IMR-90 (cell line): ENCODE data around the gene SLC25A6. TPM values are rescaled to one million over a fixed set of nuclear protein-coding genes. Genes with fewer than 3 reads are reported as not detected.

Experiments
- ATAC-seq: fragments of 200-7000 bp; cut with Tn5 transposase; 2 replicates; pipeline ENCODE4 v1.9.1; 2020; ENCODE audit warnings: low read depth, mild to moderate bottlenecking, moderate library complexity
- BruUV-seq: library from RNA; stranded (reverse); fragments of 400-500 nt; replicated peaks from 2 replicates; lab custom pipeline; 2021; lab: Mats Ljungman, UMichigan
- CTCF ChIA-PET: fragments of 300-600 bp; formaldehyde crosslinking; extraction: SDS; loops from one replicate; lab custom pipeline; 2021; ENCODE audit warnings: antibody characterized with exemption; lab: Yijun Ruan, JAX
- POLR2A ChIA-PET: fragments of 300-600 bp; sonication (Branson Sonifier 250); formaldehyde crosslinking; loops from one replicate; lab custom pipeline; 2022; ENCODE audit warnings: antibody characterized with exemption; ENCODE audit not compliant: unreplicated experiment; lab: Charles Lee
- DNase-seq: peaks from one replicate; pipeline ENCODE4 v3.0.0; 2013
- H2AFZ ChIP-seq: replicated peaks from 2 replicates; pipeline ENCODE3; 2013; ENCODE audit warnings: low read length, mild to moderate bottlenecking; ENCODE audit not compliant: poor library complexity
- H2AK5ac ChIP-seq: 2 replicates; pipeline ENCODE4 v1.6.1; 2013; ENCODE audit warnings: low read depth, low read length, inconsistent platforms
- H2AK9ac ChIP-seq: replicated peaks from 2 replicates; pipeline ENCODE3; 2013; ENCODE audit warnings: mild to moderate bottlenecking, low read depth, low read length, moderate library complexity; ENCODE audit not compliant: poor library complexity
- H2BK120ac ChIP-seq: 2 replicates; pipeline ENCODE4 v1.6.1; 2013; ENCODE audit warnings: low read depth, low read length, inconsistent platforms
- H2BK15ac ChIP-seq: 3 replicates; pipeline ENCODE4 v1.6.1; 2013; ENCODE audit warnings: low read depth, low read length, inconsistent platforms
- H2BK20ac ChIP-seq: 2 replicates; pipeline ENCODE4 v1.6.1; 2013; ENCODE audit warnings: low read depth, mild to moderate bottlenecking, inconsistent platforms, low read length, moderate library complexity
- H2BK5ac ChIP-seq: 2 replicates; pipeline ENCODE4 v1.6.1; 2013; ENCODE audit warnings: mild to moderate bottlenecking, low read depth, low read length, inconsistent platforms; ENCODE audit not compliant: poor library complexity, severe bottlenecking
- H3K14ac ChIP-seq: replicated peaks from 2 replicates; pipeline ENCODE4 v1.6.1; 2013; ENCODE audit warnings: low read depth, low read length, inconsistent platforms
- H3K18ac ChIP-seq: 2 replicates; pipeline ENCODE4 v1.6.1; 2013; ENCODE audit warnings: low read depth, low read length, control low read depth
- H3K23ac ChIP-seq: 2 replicates; pipeline ENCODE4 v1.6.1; 2013; ENCODE audit warnings: low read depth, low read length, inconsistent platforms
- H3K27ac ChIP-seq: 2 replicates; pipeline ENCODE4 v1.5.1; 2013; ENCODE audit warnings: mild to moderate bottlenecking, control low read depth, low read length; ENCODE audit not compliant: insufficient read depth
- H3K27me3 ChIP-seq: 2 replicates; pipeline ENCODE4 v1.6.1; 2013; ENCODE audit warnings: low read length; ENCODE audit not compliant: control insufficient read depth, insufficient read depth
- H3K36me3 ChIP-seq: 2 replicates; pipeline ENCODE4 v1.6.1; 2013; ENCODE audit warnings: low read length, mixed read lengths; ENCODE audit not compliant: control insufficient read depth, insufficient read depth
- H3K4ac ChIP-seq: 2 replicates; pipeline ENCODE4 v1.6.1; 2013; ENCODE audit warnings: low read depth, low read length, inconsistent platforms
- H3K4me1 ChIP-seq: 2 replicates; pipeline ENCODE4 v1.6.1; 2013; ENCODE audit warnings: low read length, mixed read lengths; ENCODE audit not compliant: control insufficient read depth, insufficient read depth
- H3K4me2 ChIP-seq: 2 replicates; pipeline ENCODE4 v1.6.1; 2013; ENCODE audit warnings: low read depth, mild to moderate bottlenecking, control low read depth, low read length, moderate library complexity
- H3K4me3 ChIP-seq: 2 replicates; pipeline ENCODE4 v1.5.1; 2013; ENCODE audit warnings: low read depth, mild to moderate bottlenecking, control low read depth, low read length, moderate library complexity; ENCODE audit not compliant: insufficient read depth
- H3K56ac ChIP-seq: 2 replicates; pipeline ENCODE4 v1.6.1; 2013; ENCODE audit warnings: low read length, inconsistent platforms; ENCODE audit not compliant: insufficient read depth; ENCODE audit errors: extremely low read depth
- H3K79me1 ChIP-seq, 2 experiments: 2 replicates each; pipeline ENCODE4 v1.6.1; 2013; ENCODE audit warnings: low read length in 2 of 2, inconsistent platforms in 1 of 2, low read depth in 1 of 2
- H3K9ac ChIP-seq: 2 replicates; pipeline ENCODE4 v1.6.1; 2013; ENCODE audit warnings: low read depth, low read length, control low read depth
- H3K9me1 ChIP-seq: 2 replicates; pipeline ENCODE4 v1.6.1; 2013; ENCODE audit warnings: low read length, inconsistent platforms; ENCODE audit not compliant: insufficient read depth
- H3K9me3 ChIP-seq: 2 replicates; pipeline ENCODE4 v1.6.1; 2013; ENCODE audit warnings: low read length; ENCODE audit not compliant: control insufficient read depth, insufficient read depth
- H4K20me1 ChIP-seq: 2 replicates; pipeline ENCODE4 v1.6.1; 2013; ENCODE audit warnings: low read length, inconsistent platforms; ENCODE audit not compliant: insufficient read depth
- H4K5ac ChIP-seq: 2 replicates; pipeline ENCODE4 v1.6.1; 2013; ENCODE audit warnings: mild to moderate bottlenecking, low read depth, low read length, control low read depth
- H4K8ac ChIP-seq, 2 experiments: 2 replicates each; pipeline ENCODE4 v1.6.1; 2013; ENCODE audit warnings: low read depth in 2 of 2, low read length in 2 of 2, control low read depth in 1 of 2, inconsistent platforms in 1 of 2
- H4K91ac ChIP-seq: 2 replicates; pipeline ENCODE4 v1.6.1; 2013; ENCODE audit warnings: low read depth, low read length, inconsistent platforms; ENCODE audit not compliant: insufficient read depth
- BHLHE40 ChIP-seq: fragments of 150-350 bp; IDR thresholded peaks from 2 replicates; pipeline ENCODE4 v1.6.1; 2016; ENCODE audit warnings: mild to moderate bottlenecking, low read depth, low read length
- CHD1 ChIP-seq: IDR thresholded peaks from 2 replicates; pipeline ENCODE4 v1.6.1; 2012; ENCODE audit warnings: low read depth, low read length, improper control_type of control experiment
- NFE2L2 ChIP-seq: fragments of 150-350 bp; IDR thresholded peaks from 2 replicates; pipeline ENCODE4 v1.6.1; 2016; ENCODE audit warnings: low read depth, mild to moderate bottlenecking, low read length
- POLR2A ChIP-seq: IDR thresholded peaks from 2 replicates; pipeline ENCODE4 v1.6.1; 2012; ENCODE audit warnings: mild to moderate bottlenecking, low read depth, low read length
- RAD21 ChIP-seq: IDR thresholded peaks from 2 replicates; pipeline ENCODE4 v1.6.1; 2012; ENCODE audit warnings: low read length, improper control_type of control experiment
- RCOR1 ChIP-seq: IDR thresholded peaks from 2 replicates; pipeline ENCODE4 v1.6.1; 2012; ENCODE audit warnings: mild to moderate bottlenecking, low read length, improper control_type of control experiment; ENCODE audit not compliant: insufficient replicate concordance
- USF2 ChIP-seq: fragments of 150-350 bp; IDR thresholded peaks from 2 replicates; pipeline ENCODE4 v1.6.1; 2017; ENCODE audit warnings: mild to moderate bottlenecking, antibody characterized with exemption, low read length, low read depth
- WGBS, 2 experiments: methylation state at CpG; one replicate each; pipeline versions ENCODE4 v1.1.5 to v1.1.7; 2013; ENCODE audit warnings: missing lambda C conversion rate in 2 of 2; ENCODE audit not compliant: insufficient read length in 1 of 2; ENCODE audit errors: extremely low coverage in 2 of 2; 5-methylcytosine and 5-hydroxymethylcytosine counted together
- dilution Hi-C: fragments of 300-500 bp; cut with HindIII; formaldehyde crosslinking; loops from one replicate; pipeline ENCODE4 v1.14.3; 2018; ENCODE audit warnings: low sequenced_read_pairs; ENCODE audit not compliant: unreplicated experiment
- in situ Hi-C: fragments of 300-500 bp; cut with MboI; formaldehyde crosslinking; loops from 3 replicates; pipeline ENCODE4 v1.14.3; 2019; ENCODE audit warnings: low sequenced_read_pairs, inconsistent platforms, mixed read lengths
- intact Hi-C: fragments of 100-400 bp; cut with micrococcal nuclease; formaldehyde crosslinking; loops from 2 replicates; pipeline ENCODE4 v1.10.0; 2022
- polyA plus RNA-seq, 3 experiments: library from polyadenylated mRNA; depleted of rRNA; stranded (reverse); fragments of >200 nt; gene quantifications; 2 replicates each; pipeline ENCODE4 v1.2.3, GENCODE V29; 2012; ENCODE audit warnings: low replicate concordance in 1 of 3
- total RNA-seq: library from RNA; depleted of rRNA; stranded (reverse); fragments of >200 nt; gene quantifications from 2 replicates; pipeline ENCODE4 v1.2.3, GENCODE V29; 2012

Gene SLC25A6
- total and polyA plus RNA-seq, 2 of the 4 experiments (the other 2 are of a cell fraction): 166 to 565 TPM

GRCh38 chrX:1433646-1434357, 41.9 kb upstream of the SLC25A6 start:
- H3K9ac ChIP-seq: no peak overlapping the region
- H3K4ac ChIP-seq: no peak overlapping the region
- no peaks in the 10 kb centered on the region for H3K4me1 ChIP-seq
- dilution Hi-C loops: no loop called here
- H2AK9ac ChIP-seq: no peak overlapping the region
- H2AFZ ChIP-seq: no peak overlapping the region
- no peak overlapping the region for H3K18ac ChIP-seq
- TF ChIP-seq POLR2A (no peak), USF2 (no peak), RAD21 (no peak), RCOR1 (no peak), BHLHE40 (no peak), NFE2L2 (no peak), CHD1 (no peak)
- H2BK120ac ChIP-seq: no peak overlapping the region
- no peak overlapping the region for H2BK15ac ChIP-seq
- no peak overlapping the region for H3K4me2 ChIP-seq
- 100% methylated on average over 5 of the region's 19 CpGs; no CpG with 5 or more reads in 1 of the 2 experiments for WGBS, 2 experiments
- in situ Hi-C loops: no loop called here
- H4K91ac ChIP-seq: no peak overlapping the region
- intact Hi-C loops: no loop called here
- no peak overlapping the region for H2AK5ac ChIP-seq
- no peaks in the 10 kb centered on the region for H3K79me1 ChIP-seq
- no peaks in the 10 kb centered on the region; the same call in 1 of the 2 replicates for H3K9me1 ChIP-seq
- no TSS peak for BruUV-seq
- ATAC-seq (no peak), DNase-seq (no peak)
- no peaks in the 10 kb centered on the region for H3K9me3 ChIP-seq
- no peak overlapping the region for H3K56ac ChIP-seq
- H4K5ac ChIP-seq: no peak overlapping the region
- H4K20me1 ChIP-seq: no peaks in the 10 kb centered on the region; the same call in 1 of the 2 replicates
- H3K27me3 ChIP-seq: no peaks in the 10 kb centered on the region
- no peak overlapping the region for H3K4me3 ChIP-seq
- no peak overlapping the region for H2BK5ac ChIP-seq
- H3K14ac ChIP-seq: no peak overlapping the region
- H2BK20ac ChIP-seq: no peak overlapping the region
- POLR2A ChIA-PET: no interaction called here
- H3K27ac ChIP-seq: no peak overlapping the region
- H3K36me3 ChIP-seq: peaks cover 30% of the 10 kb centered on the region
- H3K23ac ChIP-seq: no peak overlapping the region
- CTCF ChIA-PET: no interaction called here
- H4K8ac ChIP-seq: no peak overlapping the region
